WTC11 (cell line): Measurements from ENCODE around the gene CACNB4. TPM values are rescaled to one million over a fixed set of nuclear protein-coding genes. Genes with fewer than 3 reads are reported as not detected.

Experiments
- ATAC-seq: fragments of 200-7000 bp; cut with Tn5 transposase; 2 replicates; pipeline ENCODE4 v1.10.0; 2021; ENCODE audit warnings: mild to moderate bottlenecking, moderate library complexity
- CTCF ChIA-PET: fragments of 300-600 bp; sonication (Branson Sonifier 250); formaldehyde crosslinking; loops from one replicate; lab custom pipeline; 2021; ENCODE audit warnings: antibody characterized with exemption; lab: Charles Lee
- POLR2A ChIA-PET: fragments of 350-600 bp; sonication (Branson Sonifier 250); formaldehyde crosslinking; loops from one replicate; lab custom pipeline; 2021; ENCODE audit warnings: antibody characterized with exemption; lab: Charles Lee
- DNase-seq: peaks from one replicate; pipeline ENCODE4 v3.0.0; 2021; ENCODE audit warnings: low spot score
- H3K27ac Mint-ChIP-seq: 2 replicates; pipeline ENCODE4 v1.8.0; 2021; ENCODE audit warnings: mixed read lengths
- H3K27me3 Mint-ChIP-seq: 2 replicates; pipeline ENCODE4 v1.8.0; 2021; ENCODE audit warnings: low read depth, mild to moderate bottlenecking, moderate library complexity, mixed read lengths
- H3K36me3 Mint-ChIP-seq: 2 replicates; pipeline ENCODE4 v1.8.0; 2021; ENCODE audit warnings: mixed read lengths
- H3K4me1 Mint-ChIP-seq: 2 replicates; pipeline ENCODE4 v1.8.0; 2022; ENCODE audit warnings: mixed read lengths
- H3K4me3 Mint-ChIP-seq: 2 replicates; pipeline ENCODE4 v1.8.0; 2021; ENCODE audit warnings: mild to moderate bottlenecking, moderate library complexity, mixed read lengths
- H3K9me3 Mint-ChIP-seq: 2 replicates; pipeline ENCODE4 v1.8.0; 2021; ENCODE audit warnings: mixed read lengths
- ARID4B ChIP-seq: sonication (generic); formaldehyde crosslinking; IDR thresholded peaks from 2 replicates; pipeline ENCODE4 v1.8.0; 2023; ENCODE audit warnings: missing genetic modification reagents, mild to moderate bottlenecking, borderline replicate concordance
- CREB1 ChIP-seq: sonication (generic); formaldehyde crosslinking; IDR thresholded peaks from 2 replicates; pipeline ENCODE4 v1.8.0; 2023; ENCODE audit warnings: mild to moderate bottlenecking, missing genetic modification reagents
- IRF2 ChIP-seq: sonication (generic); formaldehyde crosslinking; IDR thresholded peaks from 2 replicates; pipeline ENCODE4 v1.8.0; 2022; ENCODE audit warnings: low read depth, missing genetic modification reagents, borderline replicate concordance
- KAT7 ChIP-seq: sonication (generic); formaldehyde crosslinking; IDR thresholded peaks from 2 replicates; pipeline ENCODE4 v1.8.1; 2023; ENCODE audit warnings: missing genetic modification reagents, mild to moderate bottlenecking, borderline replicate concordance
- NR3C1 ChIP-seq: sonication (generic); formaldehyde crosslinking; conservative IDR thresholded peaks from 2 replicates; pipeline ENCODE4 v1.8.1; 2023; ENCODE audit warnings: low read depth, mild to moderate bottlenecking, missing genetic modification reagents
- PRDM15 ChIP-seq: sonication (generic); formaldehyde crosslinking; IDR thresholded peaks from 2 replicates; pipeline ENCODE4 v1.8.0; 2022; ENCODE audit warnings: missing genetic modification reagents
- PRRX2 ChIP-seq: fragments of 250-450 bp; sonication (Bioruptor Pico); IDR thresholded peaks from 2 replicates; pipeline ENCODE4 v1.8.0; 2021; ENCODE audit warnings: mild to moderate bottlenecking
- USF2 ChIP-seq: sonication (generic); formaldehyde crosslinking; IDR thresholded peaks from 2 replicates; pipeline ENCODE4 v1.8.1; 2023; ENCODE audit warnings: mild to moderate bottlenecking, missing genetic modification reagents, moderate library complexity
- ZBTB21 ChIP-seq: sonication (generic); formaldehyde crosslinking; IDR thresholded peaks from 2 replicates; pipeline ENCODE4 v1.8.1; 2023; ENCODE audit warnings: mild to moderate bottlenecking, missing genetic modification reagents, borderline replicate concordance
- ZNF232 ChIP-seq: sonication (generic); formaldehyde crosslinking; IDR thresholded peaks from 2 replicates; pipeline ENCODE4 v1.8.0; 2022; ENCODE audit warnings: mild to moderate bottlenecking, missing genetic modification reagents
- ZNF317 ChIP-seq: sonication (generic); formaldehyde crosslinking; IDR thresholded peaks from 2 replicates; pipeline ENCODE4 v1.8.1; 2023; ENCODE audit warnings: low read depth, mild to moderate bottlenecking, moderate library complexity, missing genetic modification reagents, borderline replicate concordance
- total RNA-seq: library from RNA; stranded (reverse); gene quantifications from 3 replicates; pipeline ENCODE4 v1.2.3, GENCODE V29; 2021
- TF ChIP-seq, protein P1 (sequence below): fragments of 250-450 bp; sonication (Bioruptor Pico); IDR thresholded peaks from 2 replicates; pipeline ENCODE4 v1.9.0; 2021; ENCODE audit warnings: mild to moderate bottlenecking, borderline replicate concordance
- TF ChIP-seq, protein P2 (sequence below): sonication (generic); formaldehyde crosslinking; IDR thresholded peaks from 2 replicates; pipeline ENCODE4 v1.8.1; 2022; ENCODE audit warnings: low read depth, missing genetic modification reagents, borderline replicate concordance
- TF ChIP-seq, protein P3 (sequence below): sonication (generic); formaldehyde crosslinking; IDR thresholded peaks from 2 replicates; pipeline ENCODE4 v1.8.1; 2022; ENCODE audit warnings: mild to moderate bottlenecking, missing genetic modification reagents, moderate library complexity, borderline replicate concordance

The CACNB4 gene
- total RNA-seq, 1 experiment from 2014 or later, result 4.7 TPM

DNA sequence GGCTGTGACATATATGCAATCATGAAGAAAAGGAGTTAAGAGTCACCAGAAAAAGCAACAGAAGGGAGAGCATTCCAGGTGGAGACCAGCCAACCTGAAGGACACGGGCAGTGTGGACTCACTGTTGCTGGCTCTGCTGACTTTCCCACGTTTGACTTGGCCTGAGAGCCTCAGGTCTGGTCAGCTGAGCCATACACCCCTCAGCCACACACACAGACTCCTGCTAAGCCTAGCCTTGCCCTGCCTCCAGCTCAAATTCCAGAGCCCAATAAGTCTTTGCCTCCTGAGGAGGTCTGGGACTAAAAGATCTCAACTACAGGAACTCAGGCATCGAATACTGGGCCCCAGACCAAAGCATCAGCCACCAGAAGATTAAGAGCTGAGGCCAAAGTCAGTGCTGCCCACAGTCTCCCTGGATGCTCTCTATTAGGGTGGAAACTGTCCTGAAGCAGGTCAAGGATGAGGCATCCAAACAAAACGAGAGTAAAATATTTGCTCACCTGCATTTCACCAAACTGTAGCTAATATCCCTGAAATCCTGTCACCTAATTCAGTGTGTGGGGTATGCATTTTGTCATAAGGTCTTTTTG lies 23.3 kb downstream of the CACNB4 start:
- Mint-ChIP-seq H3K27me3 (no peaks in the 10 kb centered on the region; the same call in 1 of the 2 replicates), H3K4me1 (peaks cover 15% of the 10 kb centered on the region), H3K36me3 (no peaks in the 10 kb centered on the region), H3K9me3 (peaks cover 4% of the 10 kb centered on the region; the same call in 1 of the 2 replicates), H3K27ac (no peak overlapping the region), H3K4me3 (no peak overlapping the region)
- ChIA-PET POLR2A (no interaction called here), CTCF (interaction anchor here (1.1 kb wide), 1 partner anchor 49 kb away, joined by 3 read pairs; no protein-coding TSS in a partner anchor)
- no peak for TF ChIP-seq ZBTB21 (CRISPR knock-in tag)
- TF ChIP-seq CREB1 (CRISPR knock-in tag), result no peak
- TF ChIP-seq, protein P1, sequence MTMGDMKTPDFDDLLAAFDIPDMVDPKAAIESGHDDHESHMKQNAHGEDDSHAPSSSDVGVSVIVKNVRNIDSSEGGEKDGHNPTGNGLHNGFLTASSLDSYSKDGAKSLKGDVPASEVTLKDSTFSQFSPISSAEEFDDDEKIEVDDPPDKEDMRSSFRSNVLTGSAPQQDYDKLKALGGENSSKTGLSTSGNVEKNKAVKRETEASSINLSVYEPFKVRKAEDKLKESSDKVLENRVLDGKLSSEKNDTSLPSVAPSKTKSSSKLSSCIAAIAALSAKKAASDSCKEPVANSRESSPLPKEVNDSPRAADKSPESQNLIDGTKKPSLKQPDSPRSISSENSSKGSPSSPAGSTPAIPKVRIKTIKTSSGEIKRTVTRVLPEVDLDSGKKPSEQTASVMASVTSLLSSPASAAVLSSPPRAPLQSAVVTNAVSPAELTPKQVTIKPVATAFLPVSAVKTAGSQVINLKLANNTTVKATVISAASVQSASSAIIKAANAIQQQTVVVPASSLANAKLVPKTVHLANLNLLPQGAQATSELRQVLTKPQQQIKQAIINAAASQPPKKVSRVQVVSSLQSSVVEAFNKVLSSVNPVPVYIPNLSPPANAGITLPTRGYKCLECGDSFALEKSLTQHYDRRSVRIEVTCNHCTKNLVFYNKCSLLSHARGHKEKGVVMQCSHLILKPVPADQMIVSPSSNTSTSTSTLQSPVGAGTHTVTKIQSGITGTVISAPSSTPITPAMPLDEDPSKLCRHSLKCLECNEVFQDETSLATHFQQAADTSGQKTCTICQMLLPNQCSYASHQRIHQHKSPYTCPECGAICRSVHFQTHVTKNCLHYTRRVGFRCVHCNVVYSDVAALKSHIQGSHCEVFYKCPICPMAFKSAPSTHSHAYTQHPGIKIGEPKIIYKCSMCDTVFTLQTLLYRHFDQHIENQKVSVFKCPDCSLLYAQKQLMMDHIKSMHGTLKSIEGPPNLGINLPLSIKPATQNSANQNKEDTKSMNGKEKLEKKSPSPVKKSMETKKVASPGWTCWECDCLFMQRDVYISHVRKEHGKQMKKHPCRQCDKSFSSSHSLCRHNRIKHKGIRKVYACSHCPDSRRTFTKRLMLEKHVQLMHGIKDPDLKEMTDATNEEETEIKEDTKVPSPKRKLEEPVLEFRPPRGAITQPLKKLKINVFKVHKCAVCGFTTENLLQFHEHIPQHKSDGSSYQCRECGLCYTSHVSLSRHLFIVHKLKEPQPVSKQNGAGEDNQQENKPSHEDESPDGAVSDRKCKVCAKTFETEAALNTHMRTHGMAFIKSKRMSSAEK, result no peak
- TF ChIP-seq PRRX2 (CRISPR knock-in tag), result no peak
- TF ChIP-seq KAT7 (CRISPR knock-in tag), result no peak
- TF ChIP-seq ARID4B (CRISPR knock-in tag), result no peak
- no peak for TF ChIP-seq PRDM15 (CRISPR knock-in tag)
- TF ChIP-seq ZNF317 (CRISPR knock-in tag), result no peak
- no peak for TF ChIP-seq ZNF232
- TF ChIP-seq, protein P2, sequence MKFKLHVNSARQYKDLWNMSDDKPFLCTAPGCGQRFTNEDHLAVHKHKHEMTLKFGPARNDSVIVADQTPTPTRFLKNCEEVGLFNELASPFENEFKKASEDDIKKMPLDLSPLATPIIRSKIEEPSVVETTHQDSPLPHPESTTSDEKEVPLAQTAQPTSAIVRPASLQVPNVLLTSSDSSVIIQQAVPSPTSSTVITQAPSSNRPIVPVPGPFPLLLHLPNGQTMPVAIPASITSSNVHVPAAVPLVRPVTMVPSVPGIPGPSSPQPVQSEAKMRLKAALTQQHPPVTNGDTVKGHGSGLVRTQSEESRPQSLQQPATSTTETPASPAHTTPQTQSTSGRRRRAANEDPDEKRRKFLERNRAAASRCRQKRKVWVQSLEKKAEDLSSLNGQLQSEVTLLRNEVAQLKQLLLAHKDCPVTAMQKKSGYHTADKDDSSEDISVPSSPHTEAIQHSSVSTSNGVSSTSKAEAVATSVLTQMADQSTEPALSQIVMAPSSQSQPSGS (CRISPR knock-in tag), result no peak
- no peak for TF ChIP-seq IRF2 (CRISPR knock-in tag)
- TF ChIP-seq NR3C1 (CRISPR knock-in tag), result no peak
- no peak for TF ChIP-seq USF2 (CRISPR knock-in tag)
- TF ChIP-seq, protein P3, sequence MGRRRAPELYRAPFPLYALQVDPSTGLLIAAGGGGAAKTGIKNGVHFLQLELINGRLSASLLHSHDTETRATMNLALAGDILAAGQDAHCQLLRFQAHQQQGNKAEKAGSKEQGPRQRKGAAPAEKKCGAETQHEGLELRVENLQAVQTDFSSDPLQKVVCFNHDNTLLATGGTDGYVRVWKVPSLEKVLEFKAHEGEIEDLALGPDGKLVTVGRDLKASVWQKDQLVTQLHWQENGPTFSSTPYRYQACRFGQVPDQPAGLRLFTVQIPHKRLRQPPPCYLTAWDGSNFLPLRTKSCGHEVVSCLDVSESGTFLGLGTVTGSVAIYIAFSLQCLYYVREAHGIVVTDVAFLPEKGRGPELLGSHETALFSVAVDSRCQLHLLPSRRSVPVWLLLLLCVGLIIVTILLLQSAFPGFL (CRISPR knock-in tag), result no peak
- DNase-seq (no peak), ATAC-seq (peak; percentile 43; the same call in 1 of the 2 replicates)
